Peyer's patch (tissue), 4 donors: ENCODE data around the gene MRPL53.

Experiments used
- POLR2A ChIP-seq, 2 donors: fragments of 450-650 bp; IDR thresholded peaks; one replicate each; pipeline ENCODE4 v1.5.1; 2017; ENCODE audit warnings: antibody characterized with exemption in 2 of 2, mild to moderate bottlenecking in 2 of 2, moderate library complexity in 2 of 2
- TF ChIP-seq, protein P1 (sequence below), 6 experiments: fragments of 450-650 bp in 4 of 6; fragments of 200-600 bp in 2 of 6; sonication (generic) in 1 of 6; IDR thresholded peaks; one replicate each; pipeline ENCODE4 v1.5.1; 2017 to 2019; ENCODE audit warnings: antibody characterized with exemption in 6 of 6, mild to moderate bottlenecking in 3 of 6, moderate library complexity in 1 of 6

DNA sequence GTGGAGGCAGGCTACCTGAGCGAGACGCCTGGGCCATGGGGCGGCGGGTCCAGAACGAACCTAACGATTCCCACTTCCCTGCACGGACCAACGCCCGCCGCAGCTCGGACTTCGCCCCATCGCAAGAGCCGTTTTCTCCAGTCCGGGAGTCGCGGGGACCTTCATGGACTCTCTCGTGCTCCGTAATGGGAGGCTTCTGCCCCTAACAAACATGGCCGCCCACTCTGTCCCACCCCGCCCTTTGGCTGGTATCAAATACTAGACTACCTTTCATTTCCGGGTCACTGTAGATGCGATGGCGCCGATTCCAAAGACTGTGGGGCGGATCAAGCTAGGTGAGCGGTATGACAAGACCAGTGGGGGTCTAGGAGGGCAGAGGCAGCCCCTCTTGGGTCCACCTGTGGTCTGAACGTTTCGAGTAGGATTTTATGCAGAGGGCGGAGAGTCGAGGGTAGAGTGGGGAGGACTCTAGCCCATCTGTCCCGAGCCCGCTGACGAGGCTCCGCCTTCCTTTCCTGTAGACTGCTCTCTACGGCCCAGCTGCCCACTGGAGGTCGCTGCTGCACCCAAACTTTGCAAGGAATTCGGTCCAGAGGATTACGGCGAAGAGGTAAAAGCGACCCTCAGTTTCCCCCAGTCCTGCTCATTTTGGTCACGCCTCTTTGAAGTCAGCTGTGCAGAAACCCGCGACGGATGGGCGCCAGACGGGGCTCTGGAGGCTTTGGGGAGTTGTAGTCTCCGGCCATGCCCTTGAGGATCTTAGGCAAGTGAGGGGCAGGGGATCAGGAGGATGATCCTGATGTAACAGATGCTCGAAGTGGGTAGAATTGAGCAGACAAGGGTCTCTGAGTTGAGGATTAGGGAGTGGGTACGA is 10.6 kb upstream of the MRPL53 start, which contains the start of the genes CCDC142 and TTC31:
- TF ChIP-seq, protein P1, sequence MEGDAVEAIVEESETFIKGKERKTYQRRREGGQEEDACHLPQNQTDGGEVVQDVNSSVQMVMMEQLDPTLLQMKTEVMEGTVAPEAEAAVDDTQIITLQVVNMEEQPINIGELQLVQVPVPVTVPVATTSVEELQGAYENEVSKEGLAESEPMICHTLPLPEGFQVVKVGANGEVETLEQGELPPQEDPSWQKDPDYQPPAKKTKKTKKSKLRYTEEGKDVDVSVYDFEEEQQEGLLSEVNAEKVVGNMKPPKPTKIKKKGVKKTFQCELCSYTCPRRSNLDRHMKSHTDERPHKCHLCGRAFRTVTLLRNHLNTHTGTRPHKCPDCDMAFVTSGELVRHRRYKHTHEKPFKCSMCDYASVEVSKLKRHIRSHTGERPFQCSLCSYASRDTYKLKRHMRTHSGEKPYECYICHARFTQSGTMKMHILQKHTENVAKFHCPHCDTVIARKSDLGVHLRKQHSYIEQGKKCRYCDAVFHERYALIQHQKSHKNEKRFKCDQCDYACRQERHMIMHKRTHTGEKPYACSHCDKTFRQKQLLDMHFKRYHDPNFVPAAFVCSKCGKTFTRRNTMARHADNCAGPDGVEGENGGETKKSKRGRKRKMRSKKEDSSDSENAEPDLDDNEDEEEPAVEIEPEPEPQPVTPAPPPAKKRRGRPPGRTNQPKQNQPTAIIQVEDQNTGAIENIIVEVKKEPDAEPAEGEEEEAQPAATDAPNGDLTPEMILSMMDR (IDR thresholded peaks at IDR 0.05), result peak; percentile 73 to 94 (median 90)
- TF ChIP-seq POLR2A (IDR thresholded peaks at IDR 0.05), result peak; percentile 56 to 63
